IPS-18c (cell line): Measurements from ENCODE around the gene FBXL12.
A peak's percentile ranks its signal among the peaks of the same experiment; 100 is the strongest.
"Not testable (repeated sequence)": the region's sequence is repeated elsewhere in the genome, so short reads cannot be mapped to it uniquely, and the experiment has no call there.

Source experiments
- H3K4me3 ChIP-seq: 2 replicates; pipeline ENCODE4 v1.7.0; 2013; ENCODE audit warnings: low read depth, mild to moderate bottlenecking, low read length, moderate library complexity; ENCODE audit not compliant: insufficient read depth
- H3K9me3 ChIP-seq: one replicate; pipeline ENCODE4 v1.6.1; 2013; ENCODE audit warnings: mild to moderate bottlenecking, low read length, moderate library complexity; ENCODE audit not compliant: control insufficient read depth, insufficient read depth

The FBXL12 gene

DNA sequence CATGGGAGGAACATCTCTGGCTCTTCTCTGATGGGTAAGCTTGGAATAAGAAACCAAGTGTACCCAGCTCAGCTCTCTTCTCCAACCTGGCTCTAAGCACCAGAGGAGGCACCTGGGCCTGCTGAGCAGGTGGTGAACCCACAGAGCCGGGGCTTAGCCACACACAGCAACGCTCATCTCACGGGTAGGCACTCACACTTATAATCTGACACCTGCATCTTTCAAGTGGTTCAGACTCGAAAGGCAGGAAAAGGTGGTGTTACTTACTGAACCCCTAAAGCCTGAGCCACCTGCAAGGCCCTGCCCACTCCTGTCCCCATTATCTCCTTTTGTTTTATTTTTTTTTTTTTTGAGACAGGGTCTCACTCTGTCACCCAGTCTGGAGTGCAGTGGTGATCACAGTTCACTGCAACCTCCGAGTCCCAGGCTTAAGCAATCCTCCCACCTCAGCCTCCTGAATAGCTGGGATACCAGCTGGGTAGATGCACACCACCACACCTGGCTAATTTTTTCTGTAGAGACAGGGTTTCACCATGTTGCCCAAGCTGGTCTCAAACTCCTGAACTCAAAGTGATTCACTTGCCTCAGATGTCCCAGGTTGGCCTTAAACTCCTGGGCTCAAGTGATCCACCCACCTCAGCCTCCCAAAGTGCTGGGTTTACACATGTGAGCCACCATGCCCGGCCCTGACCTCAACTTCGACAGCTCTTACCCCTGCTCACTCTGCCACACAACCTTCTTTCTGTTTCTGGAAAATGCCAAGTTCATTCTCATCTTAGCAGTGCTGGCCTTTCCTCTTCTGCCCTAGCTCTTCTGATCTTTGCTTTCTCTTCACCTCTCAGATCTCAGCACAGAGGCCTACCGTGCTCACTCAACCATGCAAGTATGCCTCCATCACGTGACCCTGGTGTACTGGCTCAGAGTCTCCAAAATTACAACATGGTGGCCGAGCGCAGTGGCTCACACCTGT is 9.7 kb downstream of the FBXL12 start:
- no peak overlapping the region for H3K4me3 ChIP-seq
- no peaks in the 10 kb centered on the region for H3K9me3 ChIP-seq

DNA sequence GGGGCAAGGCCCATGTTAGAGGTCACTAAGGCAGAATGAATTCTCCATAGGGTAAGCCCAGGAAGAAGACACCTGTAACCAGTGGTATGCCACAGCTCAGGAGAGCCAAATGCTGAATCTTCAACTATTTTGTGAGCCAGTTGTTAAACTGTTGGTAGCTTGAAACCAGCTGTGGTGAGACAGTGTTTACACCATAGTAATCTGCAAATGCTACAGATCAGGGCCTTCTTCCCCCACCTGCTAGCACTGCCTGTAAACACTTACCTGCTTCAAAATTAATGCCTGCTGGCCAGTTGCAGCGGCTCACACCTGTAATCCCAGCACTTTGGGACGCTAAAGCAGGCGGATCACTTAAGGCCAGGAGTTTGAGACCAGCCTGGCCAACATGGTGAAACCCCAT is 12.1 kb downstream of the FBXL12 start:
- H3K9me3 ChIP-seq = no peaks in the 10 kb centered on the region
- H3K4me3 ChIP-seq = no peak overlapping the region

DNA sequence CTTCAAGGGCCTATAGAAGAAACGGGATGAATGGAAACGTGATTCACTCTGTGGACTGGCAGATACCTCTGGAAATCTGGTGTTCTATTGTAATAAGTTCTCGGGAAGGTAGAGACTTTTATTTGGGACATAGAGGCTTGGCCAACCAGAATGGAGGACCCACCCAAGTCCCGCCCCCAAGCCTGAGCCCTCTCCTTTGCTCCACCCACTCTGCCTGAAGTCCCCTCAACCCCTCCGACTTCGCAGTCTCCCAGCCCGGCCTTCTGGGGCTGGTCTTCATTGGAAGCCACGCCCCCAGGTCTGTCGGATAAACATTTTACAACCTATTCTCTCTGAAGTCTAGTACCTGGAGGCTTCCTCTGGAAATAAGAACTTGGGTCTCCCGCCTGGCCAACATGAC is 16.9 kb downstream of the FBXL12 start:
- no peaks in the 10 kb centered on the region for H3K9me3 ChIP-seq
- no peak overlapping the region for H3K4me3 ChIP-seq

DNA sequence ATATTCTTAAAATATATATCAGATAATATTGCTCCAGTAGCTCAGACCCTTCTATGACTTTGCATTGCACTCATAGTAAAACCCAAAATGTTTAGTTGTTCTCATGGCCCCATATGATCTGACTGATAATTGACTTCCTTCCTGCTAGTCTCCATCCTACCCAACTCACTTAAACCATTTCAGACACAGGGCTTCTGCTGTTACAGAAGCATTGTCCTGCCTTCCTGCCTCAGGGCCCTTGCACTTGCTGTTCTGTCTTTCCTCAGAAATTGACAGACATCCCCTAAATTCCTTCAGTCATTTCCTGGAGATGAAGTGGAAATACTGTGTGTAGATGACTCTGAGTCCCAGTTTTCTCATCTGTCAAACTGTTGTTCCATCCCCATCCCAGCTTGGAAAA is 19.7 kb downstream of the FBXL12 start:
- Histone ChIP-seq H3K4me3 (no peak overlapping the region), H3K9me3 (no peaks in the 10 kb centered on the region)

DNA sequence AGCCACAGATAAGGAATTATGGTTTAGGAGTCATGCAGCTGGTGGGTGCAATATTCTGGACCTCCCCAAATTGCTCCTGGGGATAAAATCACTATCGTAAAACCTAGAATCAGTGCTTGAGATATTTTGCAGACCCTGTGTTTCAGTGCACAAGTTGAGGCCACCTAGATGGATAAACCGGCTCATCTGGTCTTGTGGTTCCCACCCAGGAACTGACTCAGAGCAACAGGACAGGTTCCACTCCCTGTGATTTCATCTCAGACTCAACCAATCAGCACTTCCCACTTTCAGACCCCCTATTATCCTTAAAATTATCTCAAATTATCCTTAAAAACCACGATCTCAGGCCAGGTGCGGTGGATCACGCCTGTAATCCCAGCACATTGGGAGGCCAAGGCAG is 21.0 kb downstream of the FBXL12 start:
- H3K4me3 ChIP-seq = no peak overlapping the region
- no peaks in the 10 kb centered on the region for H3K9me3 ChIP-seq

DNA sequence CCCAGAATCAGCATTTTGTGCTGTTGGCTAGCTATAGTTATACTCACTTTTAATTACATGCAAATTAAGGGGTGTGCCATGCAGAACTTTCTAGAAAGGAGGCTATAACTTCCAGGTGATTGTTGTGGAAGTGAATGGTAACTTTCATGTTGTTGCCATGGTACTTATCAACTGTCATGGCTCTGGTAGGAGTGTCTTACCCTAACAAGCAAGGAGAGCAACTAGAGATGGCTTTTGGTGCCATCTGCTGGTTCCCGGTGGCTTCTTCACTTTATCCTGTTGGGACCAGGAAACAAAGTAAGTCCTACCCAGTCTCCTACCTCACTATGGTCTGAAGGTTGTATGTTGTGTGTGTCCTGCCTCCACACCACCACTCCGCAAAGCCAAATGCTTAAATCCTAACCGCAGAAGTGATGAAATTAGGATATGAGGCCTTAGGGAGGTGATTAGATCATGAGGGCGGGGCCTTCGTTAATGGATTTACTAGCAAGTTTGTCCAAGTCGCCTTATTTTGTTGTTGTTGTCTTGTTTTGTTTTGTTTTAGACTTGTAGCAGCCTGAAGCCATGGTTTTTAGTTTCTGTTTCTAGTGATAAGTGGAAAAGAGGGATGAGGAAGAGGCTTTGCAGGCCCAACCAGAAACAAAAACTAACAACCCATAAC is 22.6 kb downstream of the FBXL12 start:
- H3K9me3 ChIP-seq = no peaks in the 10 kb centered on the region
- H3K4me3 ChIP-seq = no peak overlapping the region

DNA sequence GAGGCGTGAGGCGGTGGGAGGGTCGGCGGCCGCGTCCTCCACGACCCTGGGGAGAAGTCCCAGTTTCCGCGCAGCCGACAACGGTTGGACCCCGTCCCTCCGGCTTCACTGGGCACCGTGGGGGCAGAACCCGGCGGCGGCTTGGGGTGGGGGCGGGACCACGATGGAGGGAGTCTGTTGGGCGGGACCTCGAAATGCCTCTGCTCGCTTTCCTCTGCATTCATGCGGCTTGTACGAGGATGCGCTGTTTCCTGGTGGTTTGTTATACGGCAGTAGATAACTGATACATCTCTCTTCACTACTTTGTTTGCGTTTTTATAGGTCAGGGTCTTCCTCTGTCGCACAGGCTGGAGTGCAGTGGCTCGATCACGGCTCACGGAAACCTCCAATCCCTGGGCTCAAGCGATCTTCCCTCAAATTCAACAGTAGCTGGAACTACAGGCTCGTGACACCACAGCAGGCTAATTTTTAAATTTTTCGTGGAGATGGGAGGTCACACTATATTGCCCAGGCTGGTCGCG is 25.7 kb downstream of the FBXL12 start:
- Histone ChIP-seq H3K4me3 (peak overlapping the region; percentile 85), H3K9me3 (no peaks in the 10 kb centered on the region)

DNA sequence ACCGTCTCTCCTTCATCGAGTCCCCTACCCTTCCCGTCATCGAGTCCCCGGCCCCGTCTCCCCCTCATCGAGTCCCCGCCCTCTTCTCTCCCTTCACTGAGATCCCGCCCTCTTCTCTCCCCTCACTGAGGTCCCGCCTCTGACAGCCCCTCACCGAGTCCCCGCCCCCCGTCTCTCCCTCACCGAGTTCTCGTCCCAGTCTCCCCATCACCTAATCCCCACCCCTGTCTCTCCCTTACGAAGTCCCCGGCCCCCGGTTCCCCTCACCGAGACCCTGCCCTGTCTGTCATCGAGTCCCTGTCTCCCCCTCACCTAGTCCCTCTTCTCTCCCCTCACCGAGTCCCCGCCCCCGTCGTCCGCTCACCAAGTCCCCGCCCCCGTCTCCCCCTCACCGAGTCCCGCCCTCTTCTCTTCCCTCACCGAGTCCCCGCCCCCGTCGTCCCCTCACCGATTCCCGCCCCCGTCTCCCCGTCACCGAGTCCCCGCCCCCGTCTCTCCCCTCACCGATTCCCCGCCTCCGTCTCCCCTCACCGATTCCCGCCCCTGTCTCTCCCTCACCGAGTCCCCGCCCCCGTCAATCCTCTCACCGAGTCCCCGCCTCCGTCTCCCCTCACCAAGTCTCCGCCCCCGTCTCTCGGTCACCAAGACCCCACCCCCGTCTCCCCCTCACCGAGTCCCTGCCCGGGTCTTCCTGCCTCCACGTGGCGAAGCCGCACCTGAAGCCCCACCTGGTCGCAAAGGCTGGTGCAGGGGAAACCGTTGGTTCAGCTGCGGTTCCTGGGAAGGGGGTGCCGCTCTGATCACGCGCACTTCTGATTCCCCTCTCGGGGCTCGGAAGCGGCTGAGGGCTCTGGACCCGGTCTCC is 26.4 kb downstream of the FBXL12 start:
- H3K9me3 ChIP-seq = no peaks in the 10 kb centered on the region
- peak overlapping the region; percentile 85 for H3K4me3 ChIP-seq

DNA sequence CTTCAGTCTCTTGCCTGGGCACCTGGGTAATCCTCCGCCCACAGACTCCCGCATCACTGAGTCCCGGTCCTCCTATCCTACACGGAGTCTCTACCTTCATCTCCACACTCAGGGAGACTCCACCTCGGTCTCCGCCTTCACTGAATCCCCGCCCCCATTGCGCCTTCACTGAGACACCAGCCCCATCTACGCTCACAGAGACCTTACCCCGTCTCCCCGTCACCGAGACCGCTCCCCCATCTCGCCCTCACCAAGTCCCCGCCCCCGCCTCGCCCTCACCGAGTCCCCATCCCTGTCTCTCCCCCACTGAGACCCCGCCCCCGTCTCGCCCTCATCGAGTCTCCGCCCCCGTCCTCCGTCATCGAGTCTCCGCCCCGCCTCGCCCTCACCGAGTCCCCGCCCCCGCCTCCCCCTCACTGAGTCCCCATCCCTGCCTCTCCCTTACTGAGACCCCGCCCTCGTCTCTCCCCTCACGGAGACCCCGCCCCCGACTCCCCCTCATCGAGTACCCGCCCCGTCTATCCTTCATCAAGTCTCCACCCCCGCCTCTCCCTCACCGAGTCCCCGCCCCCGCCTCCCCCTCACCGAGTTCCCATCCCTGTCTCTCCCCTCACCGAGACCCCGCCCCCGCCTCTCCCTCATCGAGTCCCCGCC is 27.2 kb downstream of the FBXL12 start:
- no peaks in the 10 kb centered on the region for H3K9me3 ChIP-seq
- peak overlapping the region; percentile 66 for H3K4me3 ChIP-seq

DNA sequence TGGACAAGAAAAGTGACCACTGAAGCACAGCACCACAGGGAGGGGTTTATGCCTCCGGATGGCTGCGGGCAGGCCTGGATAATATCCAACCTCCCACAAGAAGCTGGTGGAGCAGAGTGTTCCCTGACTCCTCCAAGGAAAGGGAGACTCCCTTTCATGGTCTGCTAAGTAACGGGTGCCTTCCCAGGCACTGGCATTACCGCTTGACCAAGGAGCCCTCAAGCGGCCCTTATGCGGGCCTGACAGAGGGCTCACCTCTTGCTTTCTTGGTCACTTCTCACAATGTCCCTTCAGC is 27.9 kb downstream of the FBXL12 start:
- not testable (repeated sequence) for H3K9me3 ChIP-seq, H3K4me3 ChIP-seq

DNA sequence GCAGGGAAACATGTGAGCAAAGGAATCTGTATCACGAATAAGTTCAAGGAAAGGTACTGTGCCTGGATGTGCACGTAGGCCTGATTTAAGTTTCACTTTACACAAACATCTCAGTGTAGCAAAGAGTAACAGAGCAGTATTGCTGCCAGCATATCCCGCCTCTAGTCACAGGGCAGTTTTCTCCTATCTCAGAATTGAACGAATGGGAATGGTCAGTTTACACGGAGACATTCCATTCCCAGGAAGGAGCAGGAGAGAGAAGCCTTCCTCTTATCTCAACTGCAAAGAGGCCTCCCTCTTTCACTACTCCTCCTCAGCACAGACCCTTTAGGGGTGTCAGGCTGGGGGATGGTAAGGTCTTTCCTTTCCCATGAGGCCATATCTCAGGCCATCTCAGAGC is 29.3 kb downstream of the FBXL12 start:
- not testable (repeated sequence) for H3K4me3 ChIP-seq

DNA sequence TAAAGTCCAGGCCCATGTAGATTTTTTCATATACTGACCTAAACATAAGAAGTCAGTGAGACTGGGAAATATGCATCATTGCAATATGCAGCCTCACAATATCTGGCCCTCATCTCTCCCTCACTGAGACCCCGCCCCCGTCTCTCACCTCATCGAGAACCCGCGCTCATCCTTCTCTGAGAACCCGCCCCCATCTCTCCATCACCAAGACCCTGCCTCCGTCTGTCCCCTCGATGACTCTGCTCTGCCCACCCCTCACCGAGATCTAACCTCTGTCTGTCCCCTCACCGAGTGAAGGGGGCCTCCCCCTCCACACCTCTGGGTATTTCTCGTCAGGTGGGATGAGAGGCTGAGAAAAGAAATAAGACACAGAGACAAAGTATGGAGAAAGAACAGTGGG is 29.8 kb downstream of the FBXL12 start:
- H3K4me3 ChIP-seq = no peak overlapping the region

More for the DNA sequence above, 29.3 kb downstream of the FBXL12 start:
- not testable (repeated sequence) for H3K9me3 ChIP-seq

DNA sequence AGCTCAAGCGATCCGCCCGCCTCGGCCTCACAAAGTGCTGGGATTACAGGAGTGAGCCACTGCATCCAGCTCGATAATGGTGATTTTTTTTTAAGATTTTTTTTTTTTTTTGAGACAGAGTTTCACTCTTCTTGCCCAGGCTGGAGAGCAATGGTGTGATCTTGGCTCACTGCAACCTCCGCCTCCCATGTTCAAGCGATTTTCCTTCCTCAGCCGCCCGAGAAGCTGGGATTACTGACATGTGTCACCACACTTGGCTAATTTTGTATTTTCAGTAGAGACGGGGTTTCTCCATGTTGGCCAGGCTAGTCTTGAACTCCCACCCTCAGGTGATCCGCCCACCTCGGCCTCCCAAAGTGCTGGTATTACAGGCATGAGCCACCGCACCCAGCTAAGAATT is 30.3 kb downstream of the FBXL12 start:
- H3K4me3 ChIP-seq, H3K9me3 ChIP-seq: not testable (repeated sequence)

More for the DNA sequence above, 29.8 kb downstream of the FBXL12 start:
- no peaks in the 10 kb centered on the region for H3K9me3 ChIP-seq

DNA sequence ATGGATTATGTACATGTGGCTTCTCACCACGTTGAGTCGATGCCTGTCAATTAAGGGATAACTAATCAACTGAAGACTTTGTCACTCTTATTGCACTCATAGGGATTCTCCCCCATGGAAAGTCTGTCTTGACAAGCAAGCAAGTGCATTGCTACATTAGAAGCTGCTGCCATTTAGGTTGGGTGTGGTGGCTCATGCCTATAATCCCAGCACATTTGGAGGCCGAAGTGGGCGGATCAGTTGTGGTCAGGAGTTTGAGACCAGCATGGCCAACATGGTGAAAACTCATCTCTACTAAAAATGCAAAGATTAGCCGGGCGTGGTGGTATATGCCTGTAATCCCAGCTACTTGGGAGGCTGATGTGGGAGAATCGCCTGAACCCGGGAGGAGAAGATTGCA is 32.1 kb downstream of the FBXL12 start:
- H3K9me3 ChIP-seq = no peaks in the 10 kb centered on the region
- H3K4me3 ChIP-seq = no peak overlapping the region

DNA sequence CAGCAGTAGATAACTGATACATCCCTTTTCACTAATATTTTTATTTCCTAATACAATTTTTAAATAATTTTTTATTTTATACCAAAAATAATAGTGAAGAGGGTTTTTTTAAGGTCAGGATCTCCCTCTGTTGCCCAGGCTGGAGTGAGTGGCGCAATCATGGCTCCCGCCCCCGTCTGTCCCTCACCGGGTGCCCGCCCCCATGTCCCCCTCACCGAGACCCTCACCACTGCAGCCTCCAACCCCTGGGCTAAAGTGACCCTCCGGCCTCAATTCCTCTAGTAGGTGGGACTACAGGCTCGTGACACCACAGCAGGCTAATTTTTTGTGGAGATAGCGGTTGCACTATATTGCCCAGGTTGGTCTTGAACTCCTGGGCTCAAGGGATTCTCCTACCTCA is 32.5 kb downstream of the FBXL12 start:
- H3K4me3 ChIP-seq = peak overlapping the region; percentile 81; the same call in 1 of the 2 replicates
- no peaks in the 10 kb centered on the region for H3K9me3 ChIP-seq

DNA sequence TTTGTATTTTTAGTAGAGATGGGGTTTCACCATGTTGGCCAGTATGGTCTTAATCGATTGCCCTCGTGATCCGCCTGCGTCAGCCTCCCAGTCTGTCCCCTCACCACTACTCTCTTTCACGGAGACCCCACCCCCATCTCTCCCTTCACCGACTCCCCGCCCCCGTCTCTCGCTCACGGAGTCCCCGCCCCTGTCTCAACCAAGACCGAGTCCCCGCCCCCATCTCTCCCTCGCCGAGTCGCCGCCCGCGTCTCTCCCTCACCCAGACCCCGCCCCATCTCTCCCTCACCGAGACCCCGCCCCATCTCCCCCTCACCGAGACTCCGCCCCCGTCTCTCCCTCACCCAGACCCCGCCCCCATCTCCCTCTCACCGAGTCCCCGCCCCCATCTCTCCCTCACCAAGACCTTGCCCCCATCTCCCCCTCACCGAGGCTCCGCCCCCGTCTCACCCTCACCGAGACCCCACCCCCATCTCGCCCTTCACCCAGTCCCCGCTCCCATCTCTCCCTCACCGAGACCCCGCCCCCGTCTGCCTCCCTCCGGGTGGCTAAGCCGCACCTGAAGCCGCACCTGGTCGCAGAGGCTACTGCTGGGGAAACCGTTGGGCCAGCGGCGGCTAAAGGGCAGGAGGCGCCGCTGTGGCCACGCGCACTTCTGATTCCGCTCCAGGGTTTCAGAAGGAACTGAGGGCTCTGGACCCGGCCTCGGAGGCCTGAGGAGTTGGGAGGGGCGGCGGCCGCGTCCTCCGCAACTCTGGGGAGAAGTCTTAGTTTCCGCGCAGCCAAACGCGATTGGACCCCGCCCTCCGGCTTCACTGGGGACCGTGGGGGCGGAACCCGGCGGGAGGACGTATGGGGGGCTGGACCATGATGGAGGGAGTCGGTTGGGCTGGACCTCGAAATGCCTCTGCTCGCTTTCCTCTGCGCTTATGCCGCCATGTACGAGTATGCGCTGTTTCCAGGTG is 33.2 kb downstream of the FBXL12 start:
- H3K9me3 ChIP-seq = no peaks in the 10 kb centered on the region
- H3K4me3 ChIP-seq = peak overlapping the region; percentile 81
